Measurements from ENCODE around the gene TOP2A.
"Not testable (repeated sequence)": the region's sequence is repeated elsewhere in the genome, so short reads cannot be mapped to it uniquely, and the experiment has no call there.

The TOP2A gene

DNA sequence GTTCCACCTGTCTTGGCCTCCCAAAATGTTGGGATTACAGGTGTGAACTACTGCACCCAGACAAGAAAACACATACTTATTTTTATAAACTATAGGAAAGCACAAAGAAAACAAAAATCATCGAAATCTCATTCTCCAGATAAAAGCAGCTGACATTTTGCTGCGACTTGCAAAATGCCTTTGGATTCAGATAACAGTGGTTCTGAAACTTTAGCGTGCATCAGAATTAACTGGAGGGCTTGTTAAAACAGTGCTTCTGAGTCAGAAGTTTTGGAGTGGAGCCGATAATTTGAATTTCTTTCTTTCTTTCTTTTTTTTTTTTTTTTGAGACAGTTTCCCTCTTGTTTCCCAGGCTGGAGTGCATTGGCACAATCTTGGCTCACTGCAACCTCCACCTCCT lies 35.4 kb downstream of the TOP2A start:
- CTCF ChIA-PET, result interaction anchor here (1.1 to 2.2 kb wide), 3 partner anchors 17 to 20 kb away, joined by 3 to 6 read pairs (median 3); no protein-coding TSS in a partner anchor
- no peak for DNase-seq (ENCODE audit: low read depth, low spot score)
- no peak for TF ChIP-seq CTCF (IDR thresholded peaks at IDR 0.05; ENCODE audit: insufficient read depth, low read length, missing control alignments)
- POLR2A ChIA-PET, result no interaction called here
- no peak overlapping the region for H3K4me3 ChIP-seq (ENCODE audit: low read depth, low read length)

DNA sequence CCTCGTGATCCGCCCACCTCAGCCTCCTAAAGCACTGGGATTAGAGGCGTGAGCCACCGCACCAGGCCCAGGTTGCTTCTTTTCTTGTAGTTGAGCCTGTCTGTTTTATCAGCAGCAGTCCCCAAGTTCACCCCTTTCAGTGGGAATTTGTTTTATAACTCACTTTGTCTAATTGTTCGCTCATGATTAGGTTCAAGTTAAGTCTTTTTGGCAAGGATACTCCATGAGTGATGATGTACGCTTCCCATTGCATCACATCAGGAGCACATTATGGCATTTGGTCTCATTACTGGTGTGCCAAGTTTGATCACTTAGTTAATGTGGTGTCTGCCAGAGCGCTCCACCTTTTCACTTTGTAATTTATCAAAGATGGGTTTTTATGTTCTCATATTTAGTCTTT lies 38.7 kb downstream of the TOP2A start:
- no peak overlapping the region for H3K4me3 ChIP-seq (ENCODE audit: low read depth, low read length)
- no peak for TF ChIP-seq CTCF (IDR thresholded peaks at IDR 0.05; ENCODE audit: insufficient read depth, low read length, missing control alignments)
- DNase-seq (ENCODE audit: low read depth, low spot score), result no peak
- ChIA-PET CTCF (no interaction called here), POLR2A (no interaction called here)

DNA sequence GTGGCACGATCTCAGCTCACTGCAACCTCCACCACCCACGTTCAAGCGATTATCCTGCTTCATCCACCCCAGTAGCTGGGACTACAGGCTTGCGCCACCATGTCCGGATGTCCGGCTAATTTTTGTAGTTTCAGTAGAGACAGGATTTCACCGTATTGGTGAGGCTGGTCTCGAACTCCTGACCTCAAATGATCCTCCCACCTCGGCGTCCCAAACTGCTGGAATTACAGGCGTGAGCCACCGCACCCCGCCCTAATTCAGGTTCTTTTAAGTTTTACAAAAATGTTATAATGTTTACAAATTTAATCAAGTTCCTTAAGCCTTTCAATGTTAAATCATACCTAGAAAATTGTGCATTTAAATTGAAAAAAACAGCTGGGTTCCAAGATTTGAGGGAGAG lies 39.9 kb downstream of the TOP2A start:
- no peak for TF ChIP-seq CTCF (IDR thresholded peaks at IDR 0.05; ENCODE audit: insufficient read depth, low read length, missing control alignments)
- no peak for DNase-seq (ENCODE audit: low read depth, low spot score)
- POLR2A ChIA-PET, result no interaction called here
- no peak overlapping the region for H3K4me3 ChIP-seq (ENCODE audit: low read depth, low read length)
- CTCF ChIA-PET, result interaction anchor here (0.9 kb wide), 1 partner anchor 156 kb away, joined by 3 read pairs; no protein-coding TSS in a partner anchor

GRCh38 chr17:40376541-40376940 lies 41.2 kb downstream of the TOP2A start:
- DNase-seq (ENCODE audit: low read depth, low spot score); POLR2A ChIA-PET; H3K4me3 ChIP-seq (ENCODE audit: low read depth, low read length): not testable (repeated sequence)
- CTCF ChIA-PET, result interaction anchor here (0.6 to 2.2 kb wide), 3 partner anchors 22 to 174 kb away, joined by 3 to 10 read pairs (median 3); no protein-coding TSS in a partner anchor

DNA sequence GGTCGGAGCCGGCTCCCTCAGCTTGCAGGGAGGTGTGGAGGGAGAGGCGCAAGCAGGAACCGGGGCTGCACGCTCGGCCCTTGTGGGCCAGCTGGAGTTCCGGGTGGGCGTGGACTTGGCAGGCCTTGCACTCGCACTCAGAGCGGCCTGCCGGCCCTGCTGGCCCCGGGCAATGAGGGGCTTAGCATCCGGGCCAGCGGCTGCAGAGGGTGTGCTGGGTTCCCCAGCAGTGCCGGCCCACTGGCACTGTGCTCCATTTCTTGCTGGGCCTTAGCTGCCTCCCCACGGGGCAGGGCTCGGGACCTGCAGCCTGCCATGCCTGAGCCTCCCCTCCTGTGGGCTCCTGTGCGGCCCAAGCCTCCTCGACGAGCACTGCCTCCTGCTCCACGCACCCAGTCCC lies 41.9 kb downstream of the TOP2A start:
- H3K4me3 ChIP-seq (ENCODE audit: low read depth, low read length); DNase-seq (ENCODE audit: low read depth, low spot score); POLR2A ChIA-PET: not testable (repeated sequence)
- CTCF ChIA-PET, result interaction anchor here (1.2 to 2.2 kb wide), 4 partner anchors 10 to 174 kb away, joined by 3 to 10 read pairs (median 8); partner anchors contain the start of gene GJD3

GRCh38 chr17:40374821-40375498 lies 42.7 kb downstream of the TOP2A start:
- CTCF ChIA-PET, result interaction anchor here (0.9 to 2.2 kb wide), 5 partner anchors 10 to 24 kb away, joined by 3 to 10 read pairs (median 8); partner anchors contain the start of gene GJD3
- no peak for TF ChIP-seq CTCF (IDR thresholded peaks at IDR 0.05; ENCODE audit: insufficient read depth, low read length, missing control alignments)
- POLR2A ChIA-PET, result no interaction called here
- DNase-seq (ENCODE audit: low read depth, low spot score), result no peak
- no peak overlapping the region for H3K4me3 ChIP-seq (ENCODE audit: low read depth, low read length)

GRCh38 chr17:40373999-40374398 lies 43.7 kb downstream of the TOP2A start:
- H3K4me3 ChIP-seq (ENCODE audit: low read depth, low read length), result no peak overlapping the region
- ChIA-PET POLR2A (interaction anchor here (0.9 kb wide), 1 partner anchor 12 kb away, joined by 3 read pairs; no protein-coding TSS in a partner anchor), CTCF (interaction anchor here (0.9 to 2.2 kb wide), 6 partner anchors 8 to 102 kb away, joined by 3 to 10 read pairs (median 6); partner anchors contain the start of gene GJD3)
- DNase-seq (ENCODE audit: low read depth, low spot score), result no peak
- TF ChIP-seq CTCF (IDR thresholded peaks at IDR 0.05; ENCODE audit: insufficient read depth, low read length, missing control alignments), result no peak
